Measurements from ENCODE around the gene WDR6. TPM values are rescaled to one million over a fixed set of nuclear protein-coding genes. Genes with fewer than 3 reads are reported as not detected.

Gene WDR6
- total and polyA plus RNA-seq, 2 experiments from 2014 or later: 76.5 to 156 TPM

DNA sequence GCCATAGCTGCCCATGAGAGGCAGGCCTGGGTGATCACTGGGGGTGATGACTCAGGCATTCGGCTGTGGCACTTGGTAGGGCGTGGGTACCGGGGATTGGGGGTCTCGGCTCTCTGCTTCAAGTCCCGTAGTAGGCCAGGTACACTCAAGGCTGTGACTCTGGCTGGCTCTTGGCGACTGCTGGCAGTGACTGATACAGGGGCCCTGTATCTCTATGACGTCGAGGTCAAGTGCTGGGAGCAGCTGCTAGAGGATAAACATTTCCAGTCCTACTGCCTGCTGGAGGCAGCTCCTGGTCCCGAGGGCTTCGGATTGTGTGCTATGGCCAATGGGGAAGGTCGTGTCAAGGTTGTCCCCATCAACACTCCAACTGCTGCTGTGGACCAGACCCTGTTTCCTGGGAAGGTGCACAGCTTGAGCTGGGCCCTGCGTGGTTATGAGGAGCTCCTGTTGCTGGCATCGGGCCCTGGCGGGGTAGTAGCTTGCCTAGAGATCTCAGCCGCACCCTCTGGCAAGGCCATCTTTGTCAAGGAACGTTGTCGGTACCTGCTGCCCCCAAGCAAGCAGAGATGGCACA lies 5.3 kb downstream of the WDR6 start (continued):
- TF ChIP-seq, protein P1, sequence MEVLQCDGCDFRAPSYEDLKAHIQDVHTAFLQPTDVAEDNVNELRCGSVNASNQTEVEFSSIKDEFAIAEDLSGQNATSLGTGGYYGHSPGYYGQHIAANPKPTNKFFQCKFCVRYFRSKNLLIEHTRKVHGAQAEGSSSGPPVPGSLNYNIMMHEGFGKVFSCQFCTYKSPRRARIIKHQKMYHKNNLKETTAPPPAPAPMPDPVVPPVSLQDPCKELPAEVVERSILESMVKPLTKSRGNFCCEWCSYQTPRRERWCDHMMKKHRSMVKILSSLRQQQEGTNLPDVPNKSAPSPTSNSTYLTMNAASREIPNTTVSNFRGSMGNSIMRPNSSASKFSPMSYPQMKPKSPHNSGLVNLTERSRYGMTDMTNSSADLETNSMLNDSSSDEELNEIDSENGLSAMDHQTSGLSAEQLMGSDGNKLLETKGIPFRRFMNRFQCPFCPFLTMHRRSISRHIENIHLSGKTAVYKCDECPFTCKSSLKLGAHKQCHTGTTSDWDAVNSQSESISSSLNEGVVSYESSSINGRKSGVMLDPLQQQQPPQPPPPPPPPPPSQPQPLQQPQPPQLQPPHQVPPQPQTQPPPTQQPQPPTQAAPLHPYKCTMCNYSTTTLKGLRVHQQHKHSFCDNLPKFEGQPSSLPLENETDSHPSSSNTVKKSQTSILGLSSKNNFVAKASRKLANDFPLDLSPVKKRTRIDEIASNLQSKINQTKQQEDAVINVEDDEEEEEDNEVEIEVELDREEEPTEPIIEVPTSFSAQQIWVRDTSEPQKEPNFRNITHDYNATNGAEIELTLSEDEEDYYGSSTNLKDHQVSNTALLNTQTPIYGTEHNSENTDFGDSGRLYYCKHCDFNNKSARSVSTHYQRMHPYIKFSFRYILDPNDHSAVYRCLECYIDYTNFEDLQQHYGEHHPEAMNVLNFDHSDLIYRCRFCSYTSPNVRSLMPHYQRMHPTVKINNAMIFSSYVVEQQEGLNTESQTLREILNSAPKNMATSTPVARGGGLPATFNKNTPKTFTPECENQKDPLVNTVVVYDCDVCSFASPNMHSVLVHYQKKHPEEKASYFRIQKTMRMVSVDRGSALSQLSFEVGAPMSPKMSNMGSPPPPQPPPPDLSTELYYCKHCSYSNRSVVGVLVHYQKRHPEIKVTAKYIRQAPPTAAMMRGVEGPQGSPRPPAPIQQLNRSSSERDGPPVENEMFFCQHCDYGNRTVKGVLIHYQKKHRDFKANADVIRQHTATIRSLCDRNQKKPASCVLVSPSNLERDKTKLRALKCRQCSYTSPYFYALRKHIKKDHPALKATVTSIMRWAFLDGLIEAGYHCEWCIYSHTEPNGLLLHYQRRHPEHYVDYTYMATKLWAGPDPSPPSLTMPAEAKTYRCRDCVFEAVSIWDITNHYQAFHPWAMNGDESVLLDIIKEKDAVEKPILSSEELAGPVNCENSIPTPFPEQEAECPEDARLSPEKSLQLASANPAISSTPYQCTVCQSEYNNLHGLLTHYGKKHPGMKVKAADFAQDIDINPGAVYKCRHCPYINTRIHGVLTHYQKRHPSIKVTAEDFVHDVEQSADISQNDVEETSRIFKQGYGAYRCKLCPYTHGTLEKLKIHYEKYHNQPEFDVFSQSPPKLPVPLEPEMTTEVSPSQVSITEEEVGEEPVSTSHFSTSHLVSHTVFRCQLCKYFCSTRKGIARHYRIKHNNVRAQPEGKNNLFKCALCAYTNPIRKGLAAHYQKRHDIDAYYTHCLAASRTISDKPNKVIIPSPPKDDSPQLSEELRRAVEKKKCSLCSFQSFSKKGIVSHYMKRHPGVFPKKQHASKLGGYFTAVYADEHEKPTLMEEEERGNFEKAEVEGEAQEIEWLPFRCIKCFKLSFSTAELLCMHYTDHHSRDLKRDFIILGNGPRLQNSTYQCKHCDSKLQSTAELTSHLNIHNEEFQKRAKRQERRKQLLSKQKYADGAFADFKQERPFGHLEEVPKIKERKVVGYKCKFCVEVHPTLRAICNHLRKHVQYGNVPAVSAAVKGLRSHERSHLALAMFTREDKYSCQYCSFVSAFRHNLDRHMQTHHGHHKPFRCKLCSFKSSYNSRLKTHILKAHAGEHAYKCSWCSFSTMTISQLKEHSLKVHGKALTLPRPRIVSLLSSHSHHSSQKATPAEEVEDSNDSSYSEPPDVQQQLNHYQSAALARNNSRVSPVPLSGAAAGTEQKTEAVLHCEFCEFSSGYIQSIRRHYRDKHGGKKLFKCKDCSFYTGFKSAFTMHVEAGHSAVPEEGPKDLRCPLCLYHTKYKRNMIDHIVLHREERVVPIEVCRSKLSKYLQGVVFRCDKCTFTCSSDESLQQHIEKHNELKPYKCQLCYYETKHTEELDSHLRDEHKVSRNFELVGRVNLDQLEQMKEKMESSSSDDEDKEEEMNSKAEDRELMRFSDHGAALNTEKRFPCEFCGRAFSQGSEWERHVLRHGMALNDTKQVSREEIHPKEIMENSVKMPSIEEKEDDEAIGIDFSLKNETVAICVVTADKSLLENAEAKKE (CRISPR knock-in tag; IDR thresholded peaks at IDR 0.05): no peak
- TF ChIP-seq, protein P2, sequence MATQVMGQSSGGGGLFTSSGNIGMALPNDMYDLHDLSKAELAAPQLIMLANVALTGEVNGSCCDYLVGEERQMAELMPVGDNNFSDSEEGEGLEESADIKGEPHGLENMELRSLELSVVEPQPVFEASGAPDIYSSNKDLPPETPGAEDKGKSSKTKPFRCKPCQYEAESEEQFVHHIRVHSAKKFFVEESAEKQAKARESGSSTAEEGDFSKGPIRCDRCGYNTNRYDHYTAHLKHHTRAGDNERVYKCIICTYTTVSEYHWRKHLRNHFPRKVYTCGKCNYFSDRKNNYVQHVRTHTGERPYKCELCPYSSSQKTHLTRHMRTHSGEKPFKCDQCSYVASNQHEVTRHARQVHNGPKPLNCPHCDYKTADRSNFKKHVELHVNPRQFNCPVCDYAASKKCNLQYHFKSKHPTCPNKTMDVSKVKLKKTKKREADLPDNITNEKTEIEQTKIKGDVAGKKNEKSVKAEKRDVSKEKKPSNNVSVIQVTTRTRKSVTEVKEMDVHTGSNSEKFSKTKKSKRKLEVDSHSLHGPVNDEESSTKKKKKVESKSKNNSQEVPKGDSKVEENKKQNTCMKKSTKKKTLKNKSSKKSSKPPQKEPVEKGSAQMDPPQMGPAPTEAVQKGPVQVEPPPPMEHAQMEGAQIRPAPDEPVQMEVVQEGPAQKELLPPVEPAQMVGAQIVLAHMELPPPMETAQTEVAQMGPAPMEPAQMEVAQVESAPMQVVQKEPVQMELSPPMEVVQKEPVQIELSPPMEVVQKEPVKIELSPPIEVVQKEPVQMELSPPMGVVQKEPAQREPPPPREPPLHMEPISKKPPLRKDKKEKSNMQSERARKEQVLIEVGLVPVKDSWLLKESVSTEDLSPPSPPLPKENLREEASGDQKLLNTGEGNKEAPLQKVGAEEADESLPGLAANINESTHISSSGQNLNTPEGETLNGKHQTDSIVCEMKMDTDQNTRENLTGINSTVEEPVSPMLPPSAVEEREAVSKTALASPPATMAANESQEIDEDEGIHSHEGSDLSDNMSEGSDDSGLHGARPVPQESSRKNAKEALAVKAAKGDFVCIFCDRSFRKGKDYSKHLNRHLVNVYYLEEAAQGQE (IDR thresholded peaks at IDR 0.05; ENCODE audit: unreplicated experiment): no peak
- TF ChIP-seq ZNF331 (CRISPR knock-in tag; IDR thresholded peaks at IDR 0.05; ENCODE audit: low read depth) (no peak), STAT1 (IDR thresholded peaks at IDR 0.05; ENCODE audit: unreplicated experiment) (no peak), POLR2AphosphoS5 (IDR thresholded peaks at IDR 0.05; ENCODE audit: low read depth) (no peak), ZNF114 (CRISPR knock-in tag; IDR thresholded peaks at IDR 0.05) (no peak), JUNB (IDR thresholded peaks at IDR 0.05; ENCODE audit: unreplicated experiment) (no peak)
- TF ChIP-seq, protein P3, sequence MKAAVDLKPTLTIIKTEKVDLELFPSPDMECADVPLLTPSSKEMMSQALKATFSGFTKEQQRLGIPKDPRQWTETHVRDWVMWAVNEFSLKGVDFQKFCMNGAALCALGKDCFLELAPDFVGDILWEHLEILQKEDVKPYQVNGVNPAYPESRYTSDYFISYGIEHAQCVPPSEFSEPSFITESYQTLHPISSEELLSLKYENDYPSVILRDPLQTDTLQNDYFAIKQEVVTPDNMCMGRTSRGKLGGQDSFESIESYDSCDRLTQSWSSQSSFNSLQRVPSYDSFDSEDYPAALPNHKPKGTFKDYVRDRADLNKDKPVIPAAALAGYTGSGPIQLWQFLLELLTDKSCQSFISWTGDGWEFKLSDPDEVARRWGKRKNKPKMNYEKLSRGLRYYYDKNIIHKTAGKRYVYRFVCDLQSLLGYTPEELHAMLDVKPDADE (IDR thresholded peaks at IDR 0.05): no peak
